Activated CD4-positive, alpha-beta T cell treated with anti-CD3 and anti-CD28 coated beads, Interleukin-2, amount 50 U/mL, for 24 hours (primary cell): Measurements from ENCODE around the gene GLRX2.

Experiments
- DNase-seq, 2 donors: peaks; one replicate each; pipeline ENCODE4 v3.0.0-alpha.2; 2020; ENCODE audit warnings: low read depth in 1 of 2, low spot score in 1 of 2

Gene GLRX2

DNA sequence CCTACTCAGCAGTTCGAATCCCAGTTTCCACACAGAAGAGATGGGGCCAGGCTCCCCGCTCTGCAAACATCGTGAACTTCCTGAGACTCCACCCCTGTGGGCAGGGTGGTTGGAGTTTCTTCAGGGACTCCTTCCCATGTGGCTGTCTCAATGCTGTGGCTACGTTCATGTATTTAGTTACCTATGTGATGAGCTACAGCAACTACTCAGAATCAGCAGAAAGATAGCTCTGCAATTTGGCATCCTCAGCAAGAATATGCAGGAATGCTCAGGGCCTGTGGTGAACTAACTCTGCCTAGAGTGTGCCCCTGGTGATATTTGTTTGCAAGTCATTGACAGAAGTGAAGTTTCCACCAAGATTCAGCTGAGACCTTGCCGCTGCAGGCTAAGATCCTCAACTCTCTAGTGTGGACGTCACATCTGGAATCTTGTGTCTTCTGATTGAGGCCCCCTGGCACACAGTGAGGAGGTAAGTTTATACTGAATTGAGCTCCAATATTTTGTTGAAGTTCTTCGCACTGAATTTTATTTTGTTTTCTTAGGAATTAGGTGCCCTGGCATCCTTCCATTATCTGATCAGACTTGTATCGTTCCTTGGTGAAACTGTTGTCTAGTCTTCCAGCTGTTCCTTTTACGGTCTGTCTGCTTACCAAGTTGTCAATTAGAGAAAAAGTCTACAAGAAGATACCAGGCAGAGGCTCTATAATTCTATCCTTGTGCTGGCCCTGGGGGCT lies 8.2 kb upstream of the GLRX2 start:
- DNase-seq = no peak

DNA sequence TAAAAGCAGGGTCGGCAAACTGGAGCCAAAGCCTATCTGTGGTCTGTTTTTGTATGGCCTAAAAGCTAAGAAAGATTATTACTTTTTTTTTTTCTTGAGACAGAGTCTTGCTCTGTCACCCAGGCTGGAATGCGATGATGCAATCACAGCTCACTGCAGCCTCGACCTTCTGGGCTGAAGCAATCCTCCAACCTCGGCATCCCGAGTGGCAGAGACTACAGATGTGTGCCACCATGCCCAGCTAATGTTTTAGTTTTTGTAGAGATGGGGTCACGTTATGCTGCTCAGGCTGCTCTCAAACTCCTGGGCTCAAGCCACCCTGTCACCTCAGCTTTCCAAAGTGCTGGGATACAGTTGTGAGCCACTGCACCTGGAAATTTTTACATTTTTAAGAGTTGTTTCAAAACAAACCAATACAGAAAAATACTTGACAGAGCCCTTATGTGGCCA lies 6.5 kb upstream of the GLRX2 start:
- no peak for DNase-seq

DNA sequence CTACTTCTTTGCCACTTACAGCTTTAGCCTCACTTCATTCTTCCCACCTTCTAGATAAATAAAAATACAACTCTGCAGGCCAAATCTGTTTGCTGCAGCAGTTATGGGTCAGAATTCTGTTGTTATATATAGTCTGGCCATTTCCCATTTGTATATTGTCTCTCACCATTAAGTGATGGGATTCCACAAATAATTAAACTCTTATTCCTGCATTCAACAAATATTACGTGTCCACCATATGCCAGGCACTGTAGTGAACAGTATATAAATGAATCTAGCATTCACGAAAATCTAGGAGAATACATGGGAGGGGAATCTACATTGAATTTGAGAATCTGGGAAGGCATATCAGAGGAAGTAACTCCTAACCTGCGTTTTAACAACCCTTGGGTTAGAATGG lies 5.7 kb upstream of the GLRX2 start:
- no peak for DNase-seq

DNA sequence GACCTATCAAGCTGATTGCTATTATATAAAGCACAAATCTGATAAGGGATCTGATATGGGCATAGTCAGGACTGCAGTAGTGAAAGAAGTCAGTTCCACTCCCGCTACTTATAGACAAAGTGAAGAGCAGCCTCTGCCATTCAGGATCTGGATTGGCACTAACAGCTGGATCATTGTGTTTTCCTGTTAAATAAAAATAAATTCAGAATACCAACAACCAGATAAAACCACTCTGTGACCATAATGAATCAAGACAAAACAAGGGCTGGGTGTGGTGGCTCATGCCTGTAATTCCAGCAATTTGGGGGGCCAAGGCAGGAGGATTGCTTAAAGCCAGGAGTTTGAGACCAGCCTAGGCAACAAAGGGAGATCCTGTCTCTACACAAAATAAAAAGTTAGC lies 5.0 kb upstream of the GLRX2 start:
- DNase-seq = no peak

DNA sequence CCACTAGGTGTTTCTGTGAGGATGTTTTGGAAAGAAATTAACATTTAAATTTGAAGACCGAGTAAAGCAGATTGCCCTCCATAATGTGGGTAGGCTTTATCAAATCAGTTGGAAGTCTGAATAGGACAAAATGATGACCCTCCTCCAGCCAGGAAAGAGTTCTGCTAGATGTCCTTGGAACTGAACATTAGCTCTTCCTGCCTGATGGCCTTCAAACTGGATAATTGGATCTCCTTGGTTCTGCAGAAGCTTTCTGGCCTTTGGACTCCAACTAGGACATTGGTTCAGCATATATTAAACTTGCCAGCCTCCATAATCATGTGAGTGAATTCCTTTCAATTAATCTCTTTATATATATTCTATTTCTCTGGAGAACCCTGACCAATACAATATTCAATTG lies 4.4 kb upstream of the GLRX2 start:
- no peak for DNase-seq

GRCh38 chr1:193108471-193108870 lies 3.3 kb upstream of the GLRX2 start:
- no peak for DNase-seq

- DNase-seq = no peak
These were observed 585 bp upstream of the GLRX2 start for GRCh38 chr1:193105821-193106177.

DNA sequence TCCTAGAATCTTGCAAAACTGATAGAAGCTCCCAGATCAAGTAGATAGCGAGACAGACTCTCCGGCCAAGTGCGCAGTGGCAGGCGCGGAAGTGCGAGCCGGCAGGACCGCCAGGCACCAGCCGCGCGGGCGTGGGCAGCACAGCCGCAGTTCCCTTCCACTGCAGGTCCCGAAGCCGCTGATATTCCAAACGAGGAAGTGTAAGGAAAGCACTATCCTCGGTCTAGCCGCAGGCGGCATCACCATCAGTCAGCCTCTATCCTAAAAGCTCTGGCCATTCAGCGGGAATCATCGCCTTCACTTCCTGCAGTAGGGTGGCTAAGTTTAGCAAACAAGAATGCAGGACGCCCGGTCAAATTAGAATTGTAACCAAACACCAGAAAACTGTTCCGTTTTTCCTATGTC lies 710 bp downstream of the GLRX2 start:
- DNase-seq = no peak

- DNase-seq = no peak
These were observed 1.3 kb downstream of the GLRX2 start for GRCh38 chr1:193103759-193104501.

DNA sequence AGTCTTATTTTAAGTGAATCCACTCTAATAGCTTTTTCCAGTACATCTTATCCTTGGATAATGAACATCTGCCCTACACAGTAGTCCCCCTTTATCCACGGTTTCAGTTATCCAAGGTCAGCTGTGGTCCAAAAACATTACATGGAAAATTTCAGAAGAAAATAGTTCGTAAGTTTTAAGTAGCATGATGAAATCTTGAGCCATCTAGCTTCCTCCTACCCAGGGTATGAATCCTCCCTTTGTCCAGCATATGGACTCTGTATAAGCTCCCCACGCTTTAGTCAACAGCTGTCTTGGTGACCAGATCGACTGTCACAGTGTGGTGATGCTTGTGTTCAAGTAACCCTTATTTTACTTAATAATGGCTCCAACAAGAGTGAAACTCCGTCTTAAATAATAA lies 2.6 kb downstream of the GLRX2 start:
- no peak for DNase-seq

DNA sequence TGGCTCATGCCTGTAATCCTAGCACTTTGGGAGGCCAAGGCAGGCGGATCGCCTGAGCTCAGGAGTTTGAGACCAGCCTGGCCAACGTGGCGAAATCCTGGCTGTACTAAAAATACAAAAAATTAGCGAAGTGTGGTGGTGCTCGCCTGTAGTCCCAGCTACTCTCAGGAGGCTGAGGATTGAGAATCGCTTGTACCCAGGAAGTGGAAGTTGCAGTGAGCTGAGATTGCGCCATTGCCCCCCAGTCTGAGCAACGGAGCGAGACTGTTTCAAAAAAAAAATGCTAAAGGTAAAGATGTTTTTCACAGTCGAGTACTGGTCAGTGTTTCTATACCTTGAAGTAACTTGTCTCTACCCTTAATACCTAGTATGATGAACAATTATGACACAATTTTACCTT lies 11.1 kb downstream of the GLRX2 start:
- DNase-seq = no peak

DNA sequence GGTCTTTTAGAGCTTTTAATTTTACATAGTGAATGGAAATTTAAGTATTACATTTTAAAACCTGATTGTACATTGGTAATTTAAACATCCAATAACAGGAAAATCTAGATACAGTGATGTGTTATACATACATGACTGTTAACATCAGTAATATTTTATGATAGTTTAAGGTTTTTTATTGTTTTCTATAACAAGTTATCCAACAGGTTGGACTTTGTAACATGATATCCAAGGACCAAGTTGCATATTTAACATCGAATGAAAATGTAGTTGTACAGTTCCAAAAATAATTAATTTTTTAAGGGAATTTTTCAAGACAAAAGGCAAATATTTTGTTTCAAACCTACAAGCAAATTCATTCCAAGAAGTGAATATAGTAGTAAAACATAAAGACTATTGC lies 14.3 kb downstream of the GLRX2 start:
- no peak for DNase-seq

- no peak for DNase-seq
These were observed 17.3 kb downstream of the GLRX2 start for GRCh38 chr1:193087893-193088292.

GRCh38 chr1:193086342-193086741 lies 18.9 kb downstream of the GLRX2 start:
- DNase-seq = no peak

- DNase-seq = no peak
These were observed 20.0 kb downstream of the GLRX2 start for GRCh38 chr1:193085263-193085662.

- no peak for DNase-seq
These were observed 21.7 kb downstream of the GLRX2 start for GRCh38 chr1:193083365-193084088.

DNA sequence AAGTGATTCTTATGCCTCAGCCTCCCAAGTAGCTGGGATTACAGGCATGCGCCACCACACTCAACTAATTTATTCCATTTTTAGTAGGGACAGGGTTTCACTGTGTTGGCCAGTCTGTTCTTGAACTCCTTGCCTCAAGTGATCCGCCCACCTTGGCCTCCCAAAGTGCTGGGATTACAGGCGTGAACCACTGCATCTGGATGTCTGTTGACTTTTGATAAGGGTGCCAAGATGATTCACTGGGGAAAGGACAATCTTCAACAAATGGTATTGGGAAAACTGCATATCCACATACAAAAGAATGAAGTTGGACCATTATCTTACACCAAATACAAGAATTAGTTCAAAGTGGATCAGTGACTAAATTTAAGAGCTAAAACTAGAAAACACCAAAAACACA lies 26.0 kb downstream of the GLRX2 start:
- no peak for DNase-seq

GRCh38 chr1:193077991-193078390 lies 27.2 kb downstream of the GLRX2 start:
- DNase-seq = no peak

DNA sequence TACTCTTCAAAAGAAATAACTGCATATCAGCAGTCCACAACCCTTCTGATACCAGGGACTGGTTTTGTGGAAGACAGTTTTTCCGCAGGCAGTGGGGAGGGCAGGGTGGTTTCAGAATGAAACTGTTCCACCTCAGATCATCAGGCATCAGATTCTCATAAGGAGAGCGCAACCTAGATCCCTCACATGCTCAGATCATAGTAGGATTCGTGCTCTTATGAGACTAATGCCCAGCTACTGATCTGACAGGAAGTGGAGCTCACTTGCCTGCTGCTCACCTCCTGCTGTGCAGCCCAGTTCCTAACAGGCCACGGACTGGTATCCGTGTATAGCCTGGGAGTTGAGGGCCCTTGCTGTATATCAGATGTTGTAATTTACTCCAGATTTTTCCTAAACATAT lies 34.3 kb downstream of the GLRX2 start:
- no peak for DNase-seq

- DNase-seq = no peak
These were observed 34.8 kb downstream of the GLRX2 start for GRCh38 chr1:193070386-193070753.

DNA sequence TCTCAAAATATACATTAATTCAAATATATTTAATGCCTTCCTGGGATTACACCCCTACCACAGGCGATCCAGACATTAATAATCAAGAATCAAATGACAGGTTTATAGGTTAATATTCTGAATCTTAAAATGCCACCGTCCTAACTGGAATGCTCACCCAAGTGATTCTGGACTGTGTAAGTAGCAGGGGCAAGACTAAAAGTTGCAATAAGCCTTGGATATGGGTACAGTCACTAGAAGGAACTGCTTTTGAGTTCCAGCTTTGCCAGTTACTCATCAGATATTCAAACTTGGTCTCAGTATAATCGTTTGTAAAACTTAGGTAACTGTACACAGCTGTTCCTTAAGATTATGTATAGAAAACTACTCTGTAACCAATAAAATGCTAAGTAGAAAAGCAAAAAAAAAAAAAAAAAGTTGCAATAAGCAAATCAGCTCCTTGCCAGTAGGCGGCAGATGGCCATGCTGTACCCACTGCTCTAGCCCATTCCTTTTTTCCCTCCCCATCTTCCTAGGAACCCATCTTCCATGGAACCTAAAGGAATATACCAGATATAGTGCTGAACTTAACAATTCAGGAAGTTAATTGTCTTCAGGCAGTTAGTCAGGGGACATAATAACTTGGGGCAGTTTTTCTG lies 35.3 kb downstream of the GLRX2 start:
- no peak for DNase-seq

- DNase-seq = no peak
These were observed 37.2 kb downstream of the GLRX2 start for GRCh38 chr1:193068013-193068412.
